Measurements from ENCODE around the gene PDRG1.
"Not testable (repeated sequence)": the region's sequence is repeated elsewhere in the genome, so short reads cannot be mapped to it uniquely, and the experiment has no call there.

The PDRG1 gene

GRCh38 chr20:31918466-31919105 is 33.3 kb downstream of the PDRG1 start:
- no peaks in the 10 kb centered on the region for H3K4me1 ChIP-seq (ENCODE audit: low read depth, poor library complexity, severe bottlenecking)
- no peak for TF ChIP-seq CTCF (conservative IDR thresholded peaks at IDR 0.05; ENCODE audit: low read depth, low read length)
- no peak overlapping the region for H2AFZ ChIP-seq (ENCODE audit: low read depth)
- no peaks in the 10 kb centered on the region for H3K79me2 ChIP-seq (ENCODE audit: insufficient read depth, low read depth)
- H3K9ac ChIP-seq: no peak overlapping the region
- no peak overlapping the region for H3K4me3 ChIP-seq (IDR thresholded peaks at IDR 0.05; ENCODE audit: insufficient read depth, low read depth, low read length)
- no peaks in the 10 kb centered on the region for H3K36me3 ChIP-seq (ENCODE audit: insufficient read depth)
- no peak overlapping the region for H3K4me2 ChIP-seq
- no peak overlapping the region for H3K27ac ChIP-seq
- H3K27me3 ChIP-seq (ENCODE audit: insufficient read depth, low read depth): no peaks in the 10 kb centered on the region; the same call in 1 of the 2 replicates
- no peaks in the 10 kb centered on the region for H4K20me1 ChIP-seq (ENCODE audit: insufficient read depth)

GRCh38 chr20:31917962-31918412 is 33.9 kb downstream of the PDRG1 start:
- not testable (repeated sequence) for H3K27ac ChIP-seq; H3K27me3 ChIP-seq (ENCODE audit: insufficient read depth, low read depth); H3K4me2 ChIP-seq; H2AFZ ChIP-seq (ENCODE audit: low read depth); H3K36me3 ChIP-seq (ENCODE audit: insufficient read depth); H3K9ac ChIP-seq; H3K79me2 ChIP-seq (ENCODE audit: insufficient read depth, low read depth); H3K4me3 ChIP-seq (IDR thresholded peaks at IDR 0.05; ENCODE audit: insufficient read depth, low read depth, low read length); H4K20me1 ChIP-seq (ENCODE audit: insufficient read depth); H3K4me1 ChIP-seq (ENCODE audit: low read depth, poor library complexity, severe bottlenecking)

GRCh38 chr20:31916708-31917107 is 35.1 kb downstream of the PDRG1 start:
- H3K4me1 ChIP-seq (ENCODE audit: low read depth, poor library complexity, severe bottlenecking): no peaks in the 10 kb centered on the region
- H4K20me1 ChIP-seq (ENCODE audit: insufficient read depth): no peaks in the 10 kb centered on the region
- H3K4me3 ChIP-seq (IDR thresholded peaks at IDR 0.05; ENCODE audit: insufficient read depth, low read depth, low read length): no peak overlapping the region
- H2AFZ ChIP-seq (ENCODE audit: low read depth): no peak overlapping the region
- H3K27ac ChIP-seq: no peak overlapping the region
- no peak overlapping the region for H3K9ac ChIP-seq
- no peak overlapping the region for H3K4me2 ChIP-seq
- no peaks in the 10 kb centered on the region for H3K36me3 ChIP-seq (ENCODE audit: insufficient read depth)
- no peak for TF ChIP-seq CTCF (conservative IDR thresholded peaks at IDR 0.05; ENCODE audit: low read depth, low read length)
- H3K79me2 ChIP-seq (ENCODE audit: insufficient read depth, low read depth): no peaks in the 10 kb centered on the region
- H3K27me3 ChIP-seq (ENCODE audit: insufficient read depth, low read depth): no peaks in the 10 kb centered on the region; the same call in 1 of the 2 replicates

- no peak overlapping the region for H3K4me2 ChIP-seq
- no peaks in the 10 kb centered on the region for H3K79me2 ChIP-seq (ENCODE audit: insufficient read depth, low read depth)
- H3K9ac ChIP-seq: no peak overlapping the region
- no peak overlapping the region for H3K27ac ChIP-seq
- no peak for TF ChIP-seq CTCF (conservative IDR thresholded peaks at IDR 0.05; ENCODE audit: low read depth, low read length)
- no peak overlapping the region for H2AFZ ChIP-seq (ENCODE audit: low read depth)
- no peaks in the 10 kb centered on the region for H3K4me1 ChIP-seq (ENCODE audit: low read depth, poor library complexity, severe bottlenecking)
- H3K36me3 ChIP-seq (ENCODE audit: insufficient read depth): no peaks in the 10 kb centered on the region
- H4K20me1 ChIP-seq (ENCODE audit: insufficient read depth): no peaks in the 10 kb centered on the region
- no peak overlapping the region for H3K4me3 ChIP-seq (IDR thresholded peaks at IDR 0.05; ENCODE audit: insufficient read depth, low read depth, low read length)
- no peaks in the 10 kb centered on the region; the same call in 1 of the 2 replicates for H3K27me3 ChIP-seq (ENCODE audit: insufficient read depth, low read depth)
These were observed 36.2 kb downstream of the PDRG1 start for GRCh38 chr20:31915491-31916280.

- no peak overlapping the region for H3K4me2 ChIP-seq
- no peaks in the 10 kb centered on the region; the same call in 1 of the 2 replicates for H3K27me3 ChIP-seq (ENCODE audit: insufficient read depth, low read depth)
- H3K79me2 ChIP-seq (ENCODE audit: insufficient read depth, low read depth): no peaks in the 10 kb centered on the region
- no peaks in the 10 kb centered on the region for H3K36me3 ChIP-seq (ENCODE audit: insufficient read depth)
- H4K20me1 ChIP-seq (ENCODE audit: insufficient read depth): no peaks in the 10 kb centered on the region
- H3K4me1 ChIP-seq (ENCODE audit: low read depth, poor library complexity, severe bottlenecking): no peaks in the 10 kb centered on the region
- no peak overlapping the region for H3K27ac ChIP-seq
- H2AFZ ChIP-seq (ENCODE audit: low read depth): no peak overlapping the region
- no peak overlapping the region for H3K4me3 ChIP-seq (IDR thresholded peaks at IDR 0.05; ENCODE audit: insufficient read depth, low read depth, low read length)
- no peak overlapping the region for H3K9ac ChIP-seq
- no peak for TF ChIP-seq CTCF (conservative IDR thresholded peaks at IDR 0.05; ENCODE audit: low read depth, low read length)
These were observed 37.7 kb downstream of the PDRG1 start for GRCh38 chr20:31914170-31914569.
